Astrocyte of the hippocampus (primary cell): ENCODE data around the gene L3MBTL3.

ENCODE experiments used
- DNase-seq: peaks from one replicate; pipeline ENCODE4 v3.0.0; 2011; ENCODE audit warnings: low read depth, low spot score

The L3MBTL3 gene

GRCh38 chr6:130183271-130184222 lies 165.2 kb downstream of the L3MBTL3 start:
- no peak for DNase-seq

- no peak for DNase-seq
These were observed 167.3 kb downstream of the L3MBTL3 start for GRCh38 chr6:130185658-130186057.

- DNase-seq: no peak
These were observed 169.2 kb downstream of the L3MBTL3 start for GRCh38 chr6:130187335-130188206.

GRCh38 chr6:130188207-130188899 lies 170.0 kb downstream of the L3MBTL3 start:
- DNase-seq: no peak

- DNase-seq: no peak
These were observed 171.4 kb downstream of the L3MBTL3 start for GRCh38 chr6:130189531-130190397.
